ENCODE data around the gene DST. TPM values are rescaled to one million over a fixed set of nuclear protein-coding genes. Genes with fewer than 3 reads are reported as not detected.

The DST gene
- total RNA-seq, 1 experiment from 2014 or later: 132 TPM

DNA sequence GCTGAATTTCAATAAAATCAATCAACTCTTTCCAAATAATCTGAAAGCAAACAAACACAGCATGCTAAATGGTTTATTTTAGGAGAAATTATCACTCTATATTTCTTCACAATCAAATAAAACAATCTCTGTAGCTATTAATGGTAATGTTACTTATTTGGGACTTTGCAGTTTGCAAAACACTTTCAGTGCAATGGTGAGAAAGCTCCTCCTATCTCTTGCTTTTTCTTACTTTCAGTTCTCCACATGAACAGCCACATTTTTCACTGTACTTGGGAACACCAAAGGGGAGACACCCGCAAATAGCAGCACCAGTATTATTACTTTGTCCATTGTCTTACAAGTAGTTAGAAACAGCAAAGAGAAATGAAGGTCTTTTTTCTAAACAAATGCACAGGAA is 92.4 kb downstream of the DST start:
- Mint-ChIP-seq H3K4me1 (no peaks in the 10 kb centered on the region), H3K9me3 (no peaks in the 10 kb centered on the region), H3K27ac (peak overlapping the region; percentile 31; the same call in 1 of the 2 replicates), H3K4me3 (no peak overlapping the region), H3K27me3 (ENCODE audit: low read depth) (no peaks in the 10 kb centered on the region), H3K36me3 (peaks cover 23% of the 10 kb centered on the region)
- ChIA-PET CTCF (no interaction called here), POLR2A (no interaction called here)
- DNase-seq (ENCODE audit: low spot score) (no peak), ATAC-seq (no peak)
- TF ChIP-seq ZNF671 (CRISPR knock-in tag; IDR thresholded peaks at IDR 0.05): no peak
- TF ChIP-seq ATF6 (CRISPR knock-in tag; IDR thresholded peaks at IDR 0.05): no peak
- no peak for TF ChIP-seq IRF2 (CRISPR knock-in tag; IDR thresholded peaks at IDR 0.05; ENCODE audit: borderline replicate concordance, low read depth)
- TF ChIP-seq TCF7 (CRISPR knock-in tag; IDR thresholded peaks at IDR 0.05; ENCODE audit: low read depth): no peak
- TF ChIP-seq PRRX2 (CRISPR knock-in tag; IDR thresholded peaks at IDR 0.05): no peak
- TF ChIP-seq, protein P1, sequence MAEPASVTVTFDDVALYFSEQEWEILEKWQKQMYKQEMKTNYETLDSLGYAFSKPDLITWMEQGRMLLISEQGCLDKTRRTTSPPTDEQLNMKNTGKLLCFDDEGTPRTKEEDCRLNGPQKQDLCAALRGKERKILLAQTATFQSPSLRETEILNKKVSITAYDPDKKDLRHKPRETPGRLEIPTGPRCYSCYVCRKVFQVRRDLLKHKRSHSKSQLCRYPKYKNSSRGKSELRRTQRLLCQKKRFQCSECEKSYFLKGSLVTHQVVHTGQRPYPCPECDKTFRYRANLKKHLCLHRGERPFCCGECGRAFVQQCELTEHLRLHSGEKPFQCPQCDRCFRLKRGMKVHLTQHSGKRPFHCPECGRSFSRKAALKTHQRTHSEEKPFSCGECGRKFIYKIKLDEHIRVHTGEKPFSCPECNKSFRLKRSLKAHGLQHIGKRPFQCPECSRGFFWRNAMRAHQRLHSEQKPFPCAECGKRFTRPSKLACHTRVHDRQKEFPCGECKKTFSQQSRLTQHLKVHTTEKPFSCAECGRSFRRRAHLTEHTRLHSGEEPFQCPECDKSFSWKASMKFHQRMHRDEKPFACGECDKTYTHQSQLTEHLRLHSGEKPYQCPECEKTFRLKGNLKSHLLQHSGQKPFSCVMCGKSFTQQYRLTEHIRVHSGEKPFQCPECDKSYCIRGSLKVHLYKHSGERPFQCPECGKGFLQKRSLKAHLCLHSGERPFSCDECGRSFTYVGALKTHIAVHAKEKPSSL (CRISPR knock-in tag; conservative IDR thresholded peaks at IDR 0.05): no peak
- TF ChIP-seq, protein P2, sequence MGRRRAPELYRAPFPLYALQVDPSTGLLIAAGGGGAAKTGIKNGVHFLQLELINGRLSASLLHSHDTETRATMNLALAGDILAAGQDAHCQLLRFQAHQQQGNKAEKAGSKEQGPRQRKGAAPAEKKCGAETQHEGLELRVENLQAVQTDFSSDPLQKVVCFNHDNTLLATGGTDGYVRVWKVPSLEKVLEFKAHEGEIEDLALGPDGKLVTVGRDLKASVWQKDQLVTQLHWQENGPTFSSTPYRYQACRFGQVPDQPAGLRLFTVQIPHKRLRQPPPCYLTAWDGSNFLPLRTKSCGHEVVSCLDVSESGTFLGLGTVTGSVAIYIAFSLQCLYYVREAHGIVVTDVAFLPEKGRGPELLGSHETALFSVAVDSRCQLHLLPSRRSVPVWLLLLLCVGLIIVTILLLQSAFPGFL (CRISPR knock-in tag; IDR thresholded peaks at IDR 0.05; ENCODE audit: borderline replicate concordance): no peak
- no peak for TF ChIP-seq CDX4 (CRISPR knock-in tag; IDR thresholded peaks at IDR 0.05; ENCODE audit: borderline replicate concordance)
- TF ChIP-seq ZNF263 (CRISPR knock-in tag; IDR thresholded peaks at IDR 0.05; ENCODE audit: low read depth): no peak
- TF ChIP-seq, protein P3, sequence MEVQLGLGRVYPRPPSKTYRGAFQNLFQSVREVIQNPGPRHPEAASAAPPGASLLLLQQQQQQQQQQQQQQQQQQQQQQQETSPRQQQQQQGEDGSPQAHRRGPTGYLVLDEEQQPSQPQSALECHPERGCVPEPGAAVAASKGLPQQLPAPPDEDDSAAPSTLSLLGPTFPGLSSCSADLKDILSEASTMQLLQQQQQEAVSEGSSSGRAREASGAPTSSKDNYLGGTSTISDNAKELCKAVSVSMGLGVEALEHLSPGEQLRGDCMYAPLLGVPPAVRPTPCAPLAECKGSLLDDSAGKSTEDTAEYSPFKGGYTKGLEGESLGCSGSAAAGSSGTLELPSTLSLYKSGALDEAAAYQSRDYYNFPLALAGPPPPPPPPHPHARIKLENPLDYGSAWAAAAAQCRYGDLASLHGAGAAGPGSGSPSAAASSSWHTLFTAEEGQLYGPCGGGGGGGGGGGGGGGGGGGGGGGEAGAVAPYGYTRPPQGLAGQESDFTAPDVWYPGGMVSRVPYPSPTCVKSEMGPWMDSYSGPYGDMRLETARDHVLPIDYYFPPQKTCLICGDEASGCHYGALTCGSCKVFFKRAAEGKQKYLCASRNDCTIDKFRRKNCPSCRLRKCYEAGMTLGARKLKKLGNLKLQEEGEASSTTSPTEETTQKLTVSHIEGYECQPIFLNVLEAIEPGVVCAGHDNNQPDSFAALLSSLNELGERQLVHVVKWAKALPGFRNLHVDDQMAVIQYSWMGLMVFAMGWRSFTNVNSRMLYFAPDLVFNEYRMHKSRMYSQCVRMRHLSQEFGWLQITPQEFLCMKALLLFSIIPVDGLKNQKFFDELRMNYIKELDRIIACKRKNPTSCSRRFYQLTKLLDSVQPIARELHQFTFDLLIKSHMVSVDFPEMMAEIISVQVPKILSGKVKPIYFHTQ (CRISPR knock-in tag; IDR thresholded peaks at IDR 0.05): no peak

DNA sequence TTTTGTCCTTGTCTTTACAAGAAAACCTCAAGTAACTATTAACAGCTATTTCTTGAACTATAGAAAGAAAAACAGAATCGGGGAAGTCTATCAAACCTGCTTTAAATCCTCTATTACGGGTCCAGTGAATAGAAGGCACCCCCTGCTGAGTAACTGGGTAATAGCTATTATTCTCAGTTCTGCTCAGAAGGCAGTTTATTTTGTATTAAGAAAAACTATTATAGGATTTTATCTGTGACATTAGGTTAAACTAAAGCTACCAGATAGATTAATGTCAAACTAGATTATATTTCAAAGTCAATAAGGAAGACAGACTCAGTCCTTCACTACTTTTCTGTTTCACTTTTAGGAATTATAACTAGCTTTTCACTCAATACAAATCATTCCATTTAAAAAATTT is 93.7 kb downstream of the DST start:
- H3K27me3 Mint-ChIP-seq (ENCODE audit: low read depth): no peaks in the 10 kb centered on the region; the same call in 1 of the 2 replicates
- ATAC-seq (no peak), DNase-seq (ENCODE audit: low spot score) (no peak)
- CTCF ChIA-PET: interaction anchor here (0.6 to 1.3 kb wide), 3 partner anchors 21 to 354 kb away, joined by 3 to 4 read pairs (median 3); no protein-coding TSS in a partner anchor
- H3K4me3 Mint-ChIP-seq: no peak overlapping the region
- no peaks in the 10 kb centered on the region for H3K9me3 Mint-ChIP-seq
- POLR2A ChIA-PET: no interaction called here
- no peak overlapping the region for H3K27ac Mint-ChIP-seq
- H3K36me3 Mint-ChIP-seq: peaks cover 17% of the 10 kb centered on the region
- peaks cover under 1% of the 10 kb centered on the region; the same call in 1 of the 2 replicates for H3K4me1 Mint-ChIP-seq
- TF ChIP-seq GRHL2 (CRISPR knock-in tag; IDR thresholded peaks at IDR 0.05; ENCODE audit: insufficient replicate concordance, severe bottlenecking): no peak
- TF ChIP-seq SMAD4 (CRISPR knock-in tag; IDR thresholded peaks at IDR 0.05): no peak
- TF ChIP-seq NR2C2 (CRISPR knock-in tag; IDR thresholded peaks at IDR 0.05): no peak
- no peak for TF ChIP-seq FOXP1 (CRISPR knock-in tag; IDR thresholded peaks at IDR 0.05; ENCODE audit: borderline replicate concordance)
- TF ChIP-seq, protein P4, sequence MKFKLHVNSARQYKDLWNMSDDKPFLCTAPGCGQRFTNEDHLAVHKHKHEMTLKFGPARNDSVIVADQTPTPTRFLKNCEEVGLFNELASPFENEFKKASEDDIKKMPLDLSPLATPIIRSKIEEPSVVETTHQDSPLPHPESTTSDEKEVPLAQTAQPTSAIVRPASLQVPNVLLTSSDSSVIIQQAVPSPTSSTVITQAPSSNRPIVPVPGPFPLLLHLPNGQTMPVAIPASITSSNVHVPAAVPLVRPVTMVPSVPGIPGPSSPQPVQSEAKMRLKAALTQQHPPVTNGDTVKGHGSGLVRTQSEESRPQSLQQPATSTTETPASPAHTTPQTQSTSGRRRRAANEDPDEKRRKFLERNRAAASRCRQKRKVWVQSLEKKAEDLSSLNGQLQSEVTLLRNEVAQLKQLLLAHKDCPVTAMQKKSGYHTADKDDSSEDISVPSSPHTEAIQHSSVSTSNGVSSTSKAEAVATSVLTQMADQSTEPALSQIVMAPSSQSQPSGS (CRISPR knock-in tag; IDR thresholded peaks at IDR 0.05; ENCODE audit: borderline replicate concordance, low read depth): no peak
- TF ChIP-seq SMAD3 (CRISPR knock-in tag; IDR thresholded peaks at IDR 0.05; ENCODE audit: borderline replicate concordance): no peak
- TF ChIP-seq, protein P1 (CRISPR knock-in tag; conservative IDR thresholded peaks at IDR 0.05): no peak
- no peak for TF ChIP-seq ZNF396 (CRISPR knock-in tag; IDR thresholded peaks at IDR 0.05; ENCODE audit: borderline replicate concordance)
- no peak for TF ChIP-seq ZNF423 (CRISPR knock-in tag; IDR thresholded peaks at IDR 0.05)
- TF ChIP-seq NFATC4 (CRISPR knock-in tag; IDR thresholded peaks at IDR 0.05): no peak
- no peak for TF ChIP-seq ZMAT4 (CRISPR knock-in tag; IDR thresholded peaks at IDR 0.05)

Measured in WTC11 (cell line).